IPS-NIHi7 (cell line): ENCODE data around the gene KEL.

ENCODE experiments used
- DNase-seq: peaks from one replicate; pipeline ENCODE4 v3.0.0; 2012; ENCODE audit warnings: mixed read lengths; ENCODE audit errors: extremely low spot score

Gene KEL

GRCh38 chr7:142962991-142963390 is 828 bp upstream of the KEL start:
- no peak for DNase-seq

- DNase-seq, result no peak
These were observed 579 bp downstream of the KEL start for GRCh38 chr7:142961595-142961972.

GRCh38 chr7:142960955-142961512 is 1.1 kb downstream of the KEL start:
- DNase-seq, result no peak

GRCh38 chr7:142959202-142959601 is 3.0 kb downstream of the KEL start:
- DNase-seq, result no peak

GRCh38 chr7:142957723-142958122 is 4.4 kb downstream of the KEL start:
- no peak for DNase-seq

GRCh38 chr7:142956951-142957623 is 5.1 kb downstream of the KEL start:
- DNase-seq, result peak; percentile 68

- DNase-seq, result no peak
These were observed 7.4 kb downstream of the KEL start for GRCh38 chr7:142954680-142955268.

- DNase-seq, result no peak
These were observed 11.9 kb downstream of the KEL start for GRCh38 chr7:142950235-142950634.

- DNase-seq, result no peak
These were observed 13.6 kb downstream of the KEL start for GRCh38 chr7:142948603-142949002.

GRCh38 chr7:142945001-142945400 is 17.2 kb downstream of the KEL start:
- no peak for DNase-seq

GRCh38 chr7:142943706-142944268 is 18.4 kb downstream of the KEL start:
- DNase-seq, result no peak

- no peak for DNase-seq
These were observed 19.4 kb downstream of the KEL start for GRCh38 chr7:142942746-142943145.

GRCh38 chr7:142941541-142941940 is 20.6 kb downstream of the KEL start:
- DNase-seq, result no peak

GRCh38 chr7:142940966-142941535 is 21.1 kb downstream of the KEL start:
- DNase-seq, result no peak

GRCh38 chr7:142939226-142939910 is 22.8 kb downstream of the KEL start, which contains the start of gene LLCFC1:
Gene LLCFC1 (plus strand): TSS chr7:142939484. CDS start chr7:142939622, 138 bp downstream.
- DNase-seq, result peak; percentile 93

- DNase-seq, result no peak
These were observed 23.6 kb downstream of the KEL start for GRCh38 chr7:142938611-142939010.

GRCh38 chr7:142935941-142936565 is 26.1 kb downstream of the KEL start:
- no peak for DNase-seq

- DNase-seq, result no peak
These were observed 28.1 kb downstream of the KEL start for GRCh38 chr7:142934056-142934455.

- no peak for DNase-seq
These were observed 28.5 kb downstream of the KEL start, which contains the start of gene TRPV5 for GRCh38 chr7:142933624-142934023. Gene TRPV5 (minus strand): TSS chr7:142933746. CDS start chr7:142933459, 287 bp downstream.

GRCh38 chr7:142933092-142933475 is 29.1 kb downstream of the KEL start:
- DNase-seq, result no peak

GRCh38 chr7:142932386-142933091 is 29.6 kb downstream of the KEL start:
- no peak for DNase-seq
